Measurements from ENCODE around the gene HK2.
"Not testable (repeated sequence)": the region's sequence is repeated elsewhere in the genome, so short reads cannot be mapped to it uniquely, and the experiment has no call there.

The HK2 gene

GRCh38 chr2:74896232-74896631, 62.3 kb downstream of the HK2 start:
- TF ChIP-seq, protein P1, sequence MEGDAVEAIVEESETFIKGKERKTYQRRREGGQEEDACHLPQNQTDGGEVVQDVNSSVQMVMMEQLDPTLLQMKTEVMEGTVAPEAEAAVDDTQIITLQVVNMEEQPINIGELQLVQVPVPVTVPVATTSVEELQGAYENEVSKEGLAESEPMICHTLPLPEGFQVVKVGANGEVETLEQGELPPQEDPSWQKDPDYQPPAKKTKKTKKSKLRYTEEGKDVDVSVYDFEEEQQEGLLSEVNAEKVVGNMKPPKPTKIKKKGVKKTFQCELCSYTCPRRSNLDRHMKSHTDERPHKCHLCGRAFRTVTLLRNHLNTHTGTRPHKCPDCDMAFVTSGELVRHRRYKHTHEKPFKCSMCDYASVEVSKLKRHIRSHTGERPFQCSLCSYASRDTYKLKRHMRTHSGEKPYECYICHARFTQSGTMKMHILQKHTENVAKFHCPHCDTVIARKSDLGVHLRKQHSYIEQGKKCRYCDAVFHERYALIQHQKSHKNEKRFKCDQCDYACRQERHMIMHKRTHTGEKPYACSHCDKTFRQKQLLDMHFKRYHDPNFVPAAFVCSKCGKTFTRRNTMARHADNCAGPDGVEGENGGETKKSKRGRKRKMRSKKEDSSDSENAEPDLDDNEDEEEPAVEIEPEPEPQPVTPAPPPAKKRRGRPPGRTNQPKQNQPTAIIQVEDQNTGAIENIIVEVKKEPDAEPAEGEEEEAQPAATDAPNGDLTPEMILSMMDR (conservative IDR thresholded peaks at IDR 0.05; ENCODE audit: low read depth, low read length), result no peak
- no peak overlapping the region for H3K4me3 ChIP-seq (ENCODE audit: low read length)
- no peak for DNase-seq (ENCODE audit: low read depth)

GRCh38 chr2:74900225-74900624, 66.3 kb downstream of the HK2 start:
- H3K4me3 ChIP-seq (ENCODE audit: low read length), result not testable (repeated sequence)

DNA sequence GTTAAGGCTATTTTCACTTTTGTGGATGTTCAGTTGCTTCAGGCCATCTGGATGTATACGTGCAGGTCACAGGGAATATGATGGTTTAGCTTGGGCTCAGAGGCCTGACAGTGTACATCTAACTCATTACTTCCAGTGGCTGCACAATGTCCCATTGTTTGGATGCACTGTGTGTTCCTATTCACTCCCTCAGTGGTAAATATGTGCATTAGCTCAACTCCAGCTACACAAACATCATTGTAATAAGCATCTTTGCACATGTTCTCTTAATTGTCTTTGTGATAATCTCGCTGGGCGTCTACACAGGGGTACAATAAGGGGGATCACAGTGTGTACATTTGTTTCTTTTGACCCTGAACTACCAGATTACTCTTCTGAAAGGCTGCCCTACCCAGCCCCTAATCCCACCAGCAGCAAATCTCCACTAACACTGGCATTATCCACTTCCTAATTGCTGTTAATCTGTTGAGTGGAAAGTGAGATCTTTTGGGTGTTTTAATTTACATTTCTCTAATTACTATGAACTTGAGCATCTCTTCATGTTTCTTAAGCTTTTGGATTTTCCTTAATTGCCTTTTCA, 68.4 kb downstream of the HK2 start:
- no peak for DNase-seq (ENCODE audit: low read depth)
- TF ChIP-seq, protein P1 (conservative IDR thresholded peaks at IDR 0.05; ENCODE audit: low read depth, low read length), result no peak
- no peak overlapping the region for H3K4me3 ChIP-seq (ENCODE audit: low read length)

More at GRCh38 chr2:74900225-74900624, 66.3 kb downstream of the HK2 start:
- not testable (repeated sequence) for DNase-seq (ENCODE audit: low read depth)

GRCh38 chr2:74906395-74906794, 72.5 kb downstream of the HK2 start:
- H3K4me3 ChIP-seq (ENCODE audit: low read length), result no peak overlapping the region
- DNase-seq (ENCODE audit: low read depth), result no peak
- TF ChIP-seq, protein P1 (conservative IDR thresholded peaks at IDR 0.05; ENCODE audit: low read depth, low read length), result no peak

DNA sequence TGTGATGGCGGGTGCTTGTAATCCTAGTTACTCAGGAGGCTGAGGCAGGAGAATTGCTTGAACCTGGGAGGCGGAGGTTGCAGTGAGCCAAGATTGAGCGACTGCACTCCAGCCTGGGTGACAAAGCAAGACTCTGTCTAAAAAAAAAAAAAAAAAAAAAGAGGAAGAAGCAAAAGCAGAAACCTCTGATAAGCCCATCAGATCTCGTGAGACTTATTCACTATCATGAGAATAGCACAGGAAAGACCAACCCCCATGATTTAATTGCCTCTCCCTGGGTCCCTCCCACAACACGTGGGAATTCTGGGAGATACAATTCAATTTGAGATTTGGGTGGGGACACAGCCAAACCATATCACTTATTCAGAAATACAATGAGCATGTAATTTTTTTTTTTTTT, 73.6 kb downstream of the HK2 start:
- H3K4me3 ChIP-seq (ENCODE audit: low read length); DNase-seq (ENCODE audit: low read depth): not testable (repeated sequence)

DNA sequence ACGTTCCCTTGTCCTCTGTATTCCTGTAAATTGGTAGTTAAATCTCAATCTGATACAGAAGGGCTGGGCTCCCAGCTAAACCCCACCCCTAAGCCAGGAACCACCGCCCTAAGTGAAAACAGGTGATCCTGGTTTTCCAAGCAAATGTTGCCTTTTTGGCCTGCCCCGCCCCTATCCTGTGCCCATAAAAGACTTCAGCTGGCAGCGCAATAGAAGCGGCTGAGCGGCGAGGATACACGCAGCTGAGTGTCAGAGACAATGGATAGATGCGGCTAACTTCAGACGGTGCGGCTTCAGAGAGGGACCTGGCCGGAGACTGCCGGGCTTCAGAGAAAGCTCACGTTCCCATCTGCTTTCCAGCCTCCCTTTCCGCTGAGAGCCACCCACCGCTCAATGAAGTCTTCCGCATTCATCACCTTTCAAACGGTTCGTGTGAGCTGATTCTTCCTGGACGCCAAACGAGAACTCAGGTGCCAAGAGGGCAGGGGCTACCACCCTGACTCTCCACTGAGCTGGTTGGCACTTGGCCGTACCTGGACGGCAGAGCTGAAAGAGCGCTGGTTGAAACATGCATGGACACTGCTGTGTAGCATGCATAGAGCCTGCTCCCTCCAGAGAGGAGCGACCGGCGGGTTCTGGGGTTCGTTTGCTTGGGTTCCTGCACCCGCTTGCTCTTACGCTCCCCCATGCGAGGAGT, 75.0 kb downstream of the HK2 start:
- TF ChIP-seq, protein P1 (conservative IDR thresholded peaks at IDR 0.05; ENCODE audit: low read depth, low read length), result no peak
- H3K4me3 ChIP-seq (ENCODE audit: low read length), result peak overlapping the region; percentile 22
- no peak for DNase-seq (ENCODE audit: low read depth)

DNA sequence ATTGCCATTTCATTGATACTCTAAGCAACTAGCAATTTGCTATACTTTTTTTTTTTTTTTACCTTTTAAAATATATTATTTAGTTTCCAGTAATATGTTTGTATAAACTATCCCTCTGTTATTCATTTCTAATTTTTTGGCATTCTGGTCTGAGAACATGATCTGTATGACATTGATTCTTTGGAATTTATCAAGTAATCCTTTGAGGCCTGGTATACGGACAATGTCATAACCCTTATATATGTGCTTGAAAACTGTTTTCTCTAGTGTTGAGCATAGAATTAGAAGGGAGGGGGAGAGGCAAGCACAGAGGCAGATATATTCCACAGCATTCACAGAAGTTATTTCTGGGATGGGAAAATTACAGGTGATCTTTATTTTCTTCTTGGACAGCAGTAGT, 76.3 kb downstream of the HK2 start:
- no peak for DNase-seq (ENCODE audit: low read depth)
- no peak overlapping the region for H3K4me3 ChIP-seq (ENCODE audit: low read length)
- TF ChIP-seq, protein P1 (conservative IDR thresholded peaks at IDR 0.05; ENCODE audit: low read depth, low read length), result no peak

- DNase-seq (ENCODE audit: low read depth), result no peak
- no peak overlapping the region for H3K4me3 ChIP-seq (ENCODE audit: low read length)
- TF ChIP-seq, protein P1 (conservative IDR thresholded peaks at IDR 0.05; ENCODE audit: low read depth, low read length), result no peak
Observed at GRCh38 chr2:74911061-74911460, 77.1 kb downstream of the HK2 start.

Measured in retinal pigment epithelial cell (primary cell).